GM19023 (cell line): ENCODE results near the gene AK4.

Source experiments
- ATAC-seq: cut with Tn5 transposase; IDR thresholded peaks from one replicate; pipeline ENCODE4 v1.9.1; 2021; ENCODE audit warnings: mild to moderate bottlenecking, moderate library complexity; ENCODE audit not compliant: unreplicated experiment

Gene AK4

DNA sequence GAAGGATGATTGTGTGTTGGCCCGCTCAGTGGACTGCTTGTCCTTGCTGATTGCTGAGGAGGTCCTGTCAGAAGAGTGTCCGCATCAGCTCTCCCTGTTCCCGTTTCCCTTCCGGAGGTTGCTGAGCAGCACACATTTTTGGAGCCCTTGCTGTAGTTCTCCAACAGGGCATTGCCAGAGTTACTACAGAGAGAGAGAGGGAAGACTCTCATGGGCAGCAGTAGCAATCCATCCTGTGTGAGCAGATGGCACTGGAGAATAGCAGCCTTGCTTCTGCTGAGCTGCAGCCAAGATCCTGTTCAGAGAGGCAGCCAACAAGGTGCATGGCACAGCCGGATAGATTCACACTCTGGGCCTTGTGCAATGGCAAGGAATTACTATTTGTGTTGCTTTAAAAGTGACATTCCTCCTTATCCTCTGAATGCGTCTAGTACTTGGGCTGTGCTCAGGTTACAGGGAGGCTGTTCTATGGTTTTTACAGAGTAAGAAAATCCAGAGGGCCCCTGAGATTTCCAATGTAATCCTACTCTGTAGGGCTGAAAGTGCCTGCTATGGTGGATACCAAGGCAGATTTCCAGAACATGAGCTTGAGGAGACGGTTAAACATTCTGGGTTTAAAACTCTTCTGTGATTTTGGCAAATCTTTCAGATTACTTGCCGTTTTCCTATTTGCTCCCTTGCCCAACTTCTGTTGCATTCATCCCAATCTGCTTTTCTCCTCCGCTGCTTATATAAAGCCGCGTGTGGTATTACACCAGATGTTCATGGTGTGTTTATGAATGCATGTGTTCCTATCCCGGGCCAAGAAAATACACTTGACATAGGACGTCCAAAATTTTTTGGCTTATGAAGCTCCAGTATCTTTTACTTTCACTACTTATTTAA is 27.4 kb downstream of the AK4 start:
- ATAC-seq, result no peak

DNA sequence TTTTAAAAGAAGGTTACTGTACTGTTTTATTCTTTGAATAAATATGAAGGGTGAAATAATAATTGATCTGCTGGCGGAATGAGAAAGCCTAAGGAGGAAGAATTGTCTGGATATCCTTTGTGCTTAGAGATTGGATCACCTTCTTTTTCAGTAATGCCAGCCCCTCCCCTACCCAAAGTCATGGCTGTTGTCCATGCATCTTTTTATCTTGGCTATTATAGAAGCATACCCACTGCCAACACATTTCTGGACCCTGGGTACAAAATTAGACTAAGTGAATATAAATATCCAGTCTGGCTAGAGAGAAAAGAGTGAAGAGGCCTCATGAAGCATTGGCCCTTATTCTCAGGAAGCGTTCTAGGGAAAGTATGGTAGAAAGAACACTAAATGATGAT is 28.1 kb downstream of the AK4 start:
- ATAC-seq, result no peak

DNA sequence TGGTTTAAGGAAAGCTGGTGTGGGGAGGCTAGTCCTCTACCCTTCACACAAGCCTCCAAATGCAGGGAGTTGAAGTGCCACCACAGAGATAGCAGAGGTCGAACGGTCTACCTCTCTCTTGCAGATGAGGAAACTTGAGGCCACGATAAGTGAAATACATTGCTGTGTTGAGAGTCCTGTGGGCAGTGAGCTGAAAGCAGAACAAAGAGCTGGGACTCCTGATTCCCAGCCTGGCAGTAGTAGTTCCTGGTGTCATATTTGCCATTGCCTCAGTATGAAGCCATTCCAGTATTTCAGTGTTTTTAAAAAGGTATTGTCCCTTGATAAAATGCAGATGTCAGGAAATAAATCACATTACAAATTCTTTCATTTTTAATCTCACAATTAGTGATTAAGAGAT is 28.6 kb downstream of the AK4 start:
- no peak for ATAC-seq

DNA sequence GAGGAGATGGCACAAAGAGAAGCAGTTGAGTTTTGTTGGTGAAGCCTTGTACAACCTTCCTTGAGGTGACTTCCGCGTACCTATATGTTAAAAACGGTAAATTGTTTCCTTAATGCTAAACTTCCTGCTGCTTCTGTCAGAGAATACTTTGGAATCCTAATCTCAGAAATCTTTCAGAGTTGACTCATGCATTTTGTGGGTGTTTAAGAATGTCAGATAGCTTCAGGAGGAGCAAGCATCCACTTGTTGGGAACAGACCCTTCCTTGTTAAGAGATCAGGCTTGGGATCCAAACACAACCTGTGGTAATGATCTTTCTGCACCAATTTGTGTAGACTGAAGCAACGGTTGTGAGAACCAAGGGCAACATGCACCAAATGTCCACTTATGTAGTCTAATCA is 29.5 kb downstream of the AK4 start:
- no peak for ATAC-seq

DNA sequence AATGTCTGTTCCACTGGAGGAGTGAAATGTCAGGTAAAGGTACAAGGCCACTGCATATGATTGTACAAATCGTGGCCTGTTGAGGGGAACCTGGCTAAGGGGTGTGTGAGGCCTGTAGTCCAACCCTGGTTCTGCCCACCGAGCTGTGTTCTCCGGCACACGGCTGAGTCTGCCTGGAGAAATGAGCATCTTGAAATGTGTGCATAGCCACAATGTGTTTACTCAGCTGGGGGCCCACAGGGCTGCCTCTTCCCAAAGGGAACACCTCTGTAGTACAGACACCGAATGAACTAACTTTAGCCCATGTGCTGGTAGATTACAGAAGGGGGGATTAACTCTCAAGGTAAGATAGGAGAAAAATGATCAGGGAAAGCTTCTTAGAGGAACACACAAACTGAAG is 30.2 kb downstream of the AK4 start:
- no peak for ATAC-seq

DNA sequence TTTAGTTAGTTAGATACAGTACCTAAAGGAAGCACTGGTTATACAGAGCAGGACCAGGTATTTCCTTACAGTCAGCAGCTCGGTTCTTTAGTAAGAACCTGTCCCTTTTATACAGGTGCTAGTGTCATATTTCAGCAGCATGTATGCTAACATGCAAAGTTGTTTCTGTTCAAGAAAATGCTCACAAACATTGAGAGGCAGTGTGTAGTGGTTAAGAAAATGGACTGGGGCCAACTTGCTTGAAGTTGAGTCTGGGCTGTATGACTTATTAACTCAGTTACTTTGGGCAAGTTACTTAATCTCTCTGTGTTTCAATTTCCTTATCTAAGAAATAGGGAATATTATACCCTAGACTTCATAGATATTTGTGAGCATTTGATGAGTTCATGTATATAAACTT is 31.1 kb downstream of the AK4 start:
- no peak for ATAC-seq

DNA sequence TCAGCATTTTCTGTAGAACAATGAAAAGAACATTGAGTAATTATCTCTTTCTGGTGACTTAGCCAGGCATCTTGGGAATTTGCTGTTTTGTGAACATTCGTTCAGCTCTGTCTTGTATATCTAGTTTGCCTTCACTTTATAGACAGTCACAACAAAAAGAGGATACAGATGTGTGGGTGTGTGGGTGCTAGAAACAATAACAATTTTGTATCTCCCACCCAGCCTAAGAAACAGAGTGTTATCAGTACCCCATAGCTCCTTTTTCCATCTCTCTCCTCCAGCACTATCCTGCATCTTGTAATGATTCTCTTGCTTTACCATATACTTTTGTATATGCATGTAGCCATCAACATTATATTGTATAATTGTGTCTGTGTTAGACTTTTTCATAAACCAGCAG is 33.0 kb downstream of the AK4 start:
- no peak for ATAC-seq

DNA sequence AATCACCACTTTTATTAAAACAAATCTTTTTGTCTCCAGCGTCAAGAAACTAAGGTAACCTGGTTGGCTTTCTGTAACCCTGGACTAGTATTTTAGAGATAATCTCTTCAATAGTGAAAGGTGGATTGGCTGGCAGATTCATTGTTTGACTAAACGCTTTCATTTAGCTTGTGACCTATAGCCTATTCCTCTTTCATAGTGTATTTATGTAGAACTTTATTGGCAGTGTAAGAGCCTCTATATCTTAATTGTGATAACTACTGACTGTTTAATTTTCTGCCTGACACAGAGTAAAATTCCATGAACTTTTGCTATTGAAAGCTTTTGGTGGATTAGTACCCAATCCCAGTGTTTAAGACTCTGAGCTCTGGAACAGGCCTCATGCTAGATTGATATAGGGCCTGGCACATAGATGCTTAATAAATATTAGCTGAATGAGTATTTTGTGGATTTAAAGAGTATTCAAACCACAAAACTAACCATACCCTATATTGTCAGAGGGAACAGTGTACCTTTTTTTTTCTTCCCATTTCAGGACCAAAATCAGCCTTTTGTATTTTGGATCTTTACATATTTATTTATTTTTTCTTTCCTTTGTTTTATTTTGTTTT is 34.8 kb downstream of the AK4 start:
- no peak for ATAC-seq

DNA sequence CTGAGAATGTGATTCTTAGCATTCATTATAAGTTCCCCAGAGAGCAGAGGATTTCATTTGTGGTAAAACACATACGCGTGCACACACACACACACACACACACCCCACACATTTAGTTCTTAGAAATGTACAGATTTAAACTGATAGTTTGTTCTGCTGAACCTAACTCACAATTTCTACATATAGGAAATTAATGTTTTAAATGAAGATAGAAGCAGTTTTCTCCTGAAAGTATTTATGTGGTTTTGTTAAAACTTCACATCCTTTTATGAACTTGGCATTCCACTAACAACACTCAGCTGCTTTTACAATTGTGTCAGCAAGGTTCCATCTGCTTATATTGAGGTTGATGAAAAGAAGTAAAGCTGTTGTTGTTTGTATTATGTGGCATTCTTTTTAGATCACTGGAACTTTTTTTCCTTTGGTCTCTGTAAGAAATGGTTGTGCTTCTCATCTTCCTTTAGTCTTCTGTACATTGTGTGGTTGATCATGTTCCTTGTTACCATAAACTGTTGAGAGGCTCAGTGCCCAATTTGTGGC is 41.6 kb downstream of the AK4 start:
- no peak for ATAC-seq

DNA sequence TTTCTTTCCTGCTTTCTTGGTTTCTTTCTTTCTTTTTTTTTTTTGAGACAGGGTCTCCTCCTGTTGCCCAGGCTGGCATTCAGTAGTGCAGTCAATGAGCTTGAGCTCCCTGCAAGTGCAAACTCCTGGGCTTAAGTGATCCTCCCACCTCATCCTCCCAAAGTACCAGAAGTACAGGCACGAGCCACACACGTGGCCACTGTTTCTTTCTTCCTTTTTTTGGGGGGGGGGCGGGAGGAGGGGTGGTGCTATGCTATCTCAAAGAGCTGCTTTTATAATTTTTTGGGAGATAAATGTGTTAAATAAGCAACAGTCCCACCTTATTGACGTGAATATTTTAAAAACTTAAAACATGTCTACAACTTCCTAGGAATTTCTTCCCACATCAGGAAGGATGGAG is 42.2 kb downstream of the AK4 start:
- no peak for ATAC-seq

DNA sequence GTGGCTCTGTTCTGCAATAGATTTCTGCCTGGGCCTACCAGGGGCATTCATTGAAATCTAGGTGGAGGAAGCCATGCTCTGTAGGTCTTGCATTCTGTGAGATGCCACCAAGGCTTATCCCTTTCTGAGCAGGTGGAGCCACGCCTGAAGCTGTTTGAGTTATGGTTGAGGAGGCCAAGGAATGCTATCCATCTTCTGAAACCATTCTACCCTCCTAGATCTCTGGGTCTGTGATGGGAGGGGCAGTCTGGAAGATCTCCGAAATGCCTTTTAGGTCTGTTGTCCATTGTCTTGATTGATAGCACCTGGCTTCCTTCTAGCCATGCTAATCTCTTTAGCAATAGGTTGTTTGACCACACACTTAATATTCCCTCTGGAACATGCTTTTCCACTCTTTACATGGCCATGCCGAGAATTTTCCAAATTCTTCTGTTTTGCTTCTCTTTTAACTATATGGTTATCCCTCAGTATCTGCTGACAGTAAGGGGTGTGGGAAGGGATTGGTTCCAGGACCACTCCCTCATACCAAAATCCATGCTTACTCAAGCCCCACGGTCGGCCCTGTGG is 45.2 kb downstream of the AK4 start:
- no peak for ATAC-seq

DNA sequence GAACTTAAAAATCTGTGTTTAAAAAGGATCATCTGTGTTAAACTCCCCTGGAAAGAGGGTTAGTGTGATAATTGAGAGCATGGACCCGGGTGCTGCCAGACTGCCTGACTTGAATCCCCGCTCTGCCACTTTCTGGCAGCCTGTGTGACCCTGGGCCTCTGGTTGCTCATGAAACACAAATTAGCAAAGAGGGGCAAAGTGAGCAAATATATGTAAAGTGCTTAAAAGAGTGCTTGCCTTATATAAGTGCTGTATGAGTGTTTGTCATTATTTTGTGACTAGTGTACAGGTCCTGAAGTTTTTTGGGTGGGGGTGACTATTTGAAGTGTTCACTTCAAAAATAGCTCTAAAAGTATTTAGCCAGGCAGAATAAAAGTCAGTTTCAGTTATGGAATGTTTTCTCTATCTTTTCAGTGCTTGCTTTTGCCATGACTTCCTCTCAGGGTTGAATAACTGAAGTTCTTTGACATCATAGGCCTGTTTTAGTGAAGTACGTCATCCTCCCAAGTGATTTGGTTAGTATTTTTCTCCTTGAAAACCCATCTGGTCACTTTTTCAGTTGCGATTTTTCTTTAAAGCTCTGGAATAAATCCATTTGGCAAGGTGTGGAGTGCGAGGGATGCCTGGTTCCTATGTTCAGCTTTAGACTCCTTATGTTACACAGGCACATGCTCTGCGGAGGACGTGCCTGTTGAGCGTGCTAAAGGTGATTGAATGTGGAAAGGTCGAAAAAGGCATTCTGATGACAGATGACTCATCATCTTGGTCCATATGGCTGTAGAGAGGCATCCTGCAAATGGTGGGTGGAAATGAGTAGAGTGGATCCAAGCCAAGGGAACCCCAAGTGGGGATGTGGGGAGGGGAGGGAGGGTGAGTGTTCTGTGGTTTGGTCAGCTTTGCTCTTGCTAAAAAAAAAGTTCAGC is 47.8 kb downstream of the AK4 start:
- ATAC-seq, result no peak

DNA sequence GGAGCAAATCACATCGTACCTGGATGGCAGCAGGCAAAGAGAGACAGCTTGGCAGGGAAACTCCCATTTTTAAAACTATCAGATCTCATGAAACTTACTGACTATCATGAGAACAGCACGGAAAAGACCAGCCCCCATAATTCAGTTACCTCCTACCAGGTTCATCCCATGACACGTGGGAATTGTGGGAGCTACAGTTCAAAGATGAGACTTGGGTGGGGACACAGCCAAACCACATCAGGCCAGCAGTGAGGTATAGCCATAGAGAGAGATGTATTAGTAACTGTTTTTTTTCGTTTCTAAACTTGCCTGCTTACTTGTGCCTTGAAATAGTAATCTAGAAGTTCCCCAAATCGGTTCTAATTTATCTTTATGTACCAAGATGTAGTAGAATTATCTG is 48.9 kb downstream of the AK4 start:
- no peak for ATAC-seq

DNA sequence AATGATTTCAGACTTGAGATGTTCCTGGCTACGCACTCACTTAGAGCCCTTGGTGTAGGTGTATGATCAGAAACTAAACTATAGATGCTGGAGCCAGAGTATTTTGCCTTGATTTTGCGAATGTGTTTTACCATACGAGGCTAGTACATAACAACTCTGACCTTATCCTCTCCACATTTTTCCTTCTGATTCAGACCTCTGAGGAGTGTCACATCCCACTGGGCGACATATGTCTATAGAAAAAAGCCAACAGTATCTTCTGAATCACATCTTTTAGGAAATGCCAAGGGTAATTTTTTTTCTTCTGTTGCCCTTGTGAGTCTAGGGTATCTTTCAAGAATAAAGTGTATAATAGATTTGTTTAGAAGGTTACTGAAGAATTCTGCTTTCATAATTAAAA is 49.6 kb downstream of the AK4 start:
- no peak for ATAC-seq

DNA sequence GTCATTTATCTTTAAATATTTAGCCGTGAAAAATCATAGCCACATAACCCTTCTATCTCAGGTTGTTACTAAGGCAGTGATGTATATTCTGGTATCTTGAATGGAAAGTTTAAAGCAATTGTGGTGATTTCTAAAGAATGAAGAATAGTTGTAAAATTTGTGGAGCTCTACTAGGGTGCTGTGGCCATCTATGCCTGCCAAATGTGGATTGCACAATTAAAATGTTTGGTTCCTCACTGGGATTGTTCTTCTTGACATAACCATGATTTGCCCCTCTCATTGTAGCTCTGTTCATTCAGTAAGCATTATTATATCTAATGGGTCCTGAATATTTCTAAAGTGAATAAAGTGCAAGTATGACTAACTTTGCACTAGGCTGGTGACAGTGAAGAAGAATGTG is 50.1 kb downstream of the AK4 start:
- ATAC-seq, result no peak

DNA sequence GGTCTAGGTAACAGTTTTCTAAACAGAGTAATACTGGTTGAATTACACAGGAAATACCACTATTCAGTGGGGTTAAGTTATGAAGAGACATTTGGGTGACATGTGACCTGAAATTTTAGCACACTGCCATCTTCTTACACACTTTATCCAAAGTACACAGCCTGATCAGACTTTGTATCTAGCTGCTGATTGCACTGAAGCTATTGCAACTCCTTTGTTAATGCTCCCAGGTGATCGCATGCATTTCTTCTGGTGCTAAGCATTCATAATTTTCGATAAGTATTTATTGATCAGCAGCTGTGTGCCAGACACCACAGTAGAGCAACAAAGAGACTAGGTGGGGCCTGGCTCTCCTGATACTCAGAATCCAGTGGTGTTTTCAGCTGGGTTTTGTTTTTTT is 52.4 kb downstream of the AK4 start:
- no peak for ATAC-seq

DNA sequence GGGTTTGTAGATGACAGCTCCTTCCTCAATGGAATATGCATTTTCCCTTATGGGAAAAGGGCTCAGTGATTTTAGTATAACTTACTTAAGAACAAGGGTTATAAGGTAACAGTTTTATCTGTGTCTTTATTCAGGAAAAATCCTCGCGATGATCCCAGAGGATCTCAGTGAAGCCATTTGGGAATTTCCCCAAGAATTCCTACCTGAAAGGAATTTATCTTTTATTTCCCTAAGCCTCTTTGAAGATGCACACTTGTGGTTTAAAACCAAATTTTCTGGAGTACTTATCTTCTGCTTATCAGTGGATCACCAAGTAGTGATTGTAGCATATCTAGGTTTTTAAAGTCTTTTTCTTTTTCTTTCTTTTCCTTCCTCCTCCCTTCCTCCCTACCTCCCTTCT is 58.8 kb downstream of the AK4 start:
- no peak for ATAC-seq

DNA sequence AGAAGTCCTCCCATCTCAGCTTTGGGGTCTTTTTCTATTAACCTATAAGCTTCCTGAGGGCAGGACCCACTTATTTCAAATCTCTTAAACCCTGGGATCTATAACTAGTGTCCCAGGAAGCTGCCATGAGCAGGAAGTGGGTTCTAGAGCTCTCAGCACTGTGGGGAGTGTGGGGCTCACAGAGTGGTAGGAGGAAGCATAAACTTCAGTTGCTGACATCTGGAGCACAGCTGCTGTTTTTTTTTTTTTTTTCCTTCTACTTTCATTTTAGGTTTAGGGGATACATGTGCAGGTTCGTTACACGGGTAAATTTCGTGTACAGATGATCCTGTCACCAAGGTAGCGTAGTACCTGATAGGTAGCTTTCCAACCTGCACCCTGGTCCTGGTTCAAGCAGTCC is 59.3 kb downstream of the AK4 start:
- peak; percentile 62 for ATAC-seq

DNA sequence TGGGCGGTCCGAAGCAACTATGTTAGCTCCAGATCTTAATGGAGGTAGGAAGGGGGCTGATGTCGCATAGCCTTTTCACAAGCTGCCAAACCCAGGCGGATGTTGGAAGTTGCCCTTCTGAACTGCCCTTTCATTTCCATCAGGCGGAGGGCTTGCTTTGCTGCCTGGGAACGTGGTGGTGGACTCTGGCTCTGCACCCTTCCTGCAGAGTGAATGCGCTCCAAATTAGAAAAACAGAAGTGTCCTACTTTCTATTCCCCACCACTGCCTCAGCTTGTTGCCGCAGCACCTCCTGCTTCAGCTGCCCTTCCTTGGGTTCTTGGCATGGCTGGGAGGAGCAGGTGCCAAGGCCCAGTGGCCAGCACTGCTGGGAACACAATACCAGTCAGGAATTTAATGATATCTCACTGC is 60.6 kb downstream of the AK4 start:
- ATAC-seq, result no peak

DNA sequence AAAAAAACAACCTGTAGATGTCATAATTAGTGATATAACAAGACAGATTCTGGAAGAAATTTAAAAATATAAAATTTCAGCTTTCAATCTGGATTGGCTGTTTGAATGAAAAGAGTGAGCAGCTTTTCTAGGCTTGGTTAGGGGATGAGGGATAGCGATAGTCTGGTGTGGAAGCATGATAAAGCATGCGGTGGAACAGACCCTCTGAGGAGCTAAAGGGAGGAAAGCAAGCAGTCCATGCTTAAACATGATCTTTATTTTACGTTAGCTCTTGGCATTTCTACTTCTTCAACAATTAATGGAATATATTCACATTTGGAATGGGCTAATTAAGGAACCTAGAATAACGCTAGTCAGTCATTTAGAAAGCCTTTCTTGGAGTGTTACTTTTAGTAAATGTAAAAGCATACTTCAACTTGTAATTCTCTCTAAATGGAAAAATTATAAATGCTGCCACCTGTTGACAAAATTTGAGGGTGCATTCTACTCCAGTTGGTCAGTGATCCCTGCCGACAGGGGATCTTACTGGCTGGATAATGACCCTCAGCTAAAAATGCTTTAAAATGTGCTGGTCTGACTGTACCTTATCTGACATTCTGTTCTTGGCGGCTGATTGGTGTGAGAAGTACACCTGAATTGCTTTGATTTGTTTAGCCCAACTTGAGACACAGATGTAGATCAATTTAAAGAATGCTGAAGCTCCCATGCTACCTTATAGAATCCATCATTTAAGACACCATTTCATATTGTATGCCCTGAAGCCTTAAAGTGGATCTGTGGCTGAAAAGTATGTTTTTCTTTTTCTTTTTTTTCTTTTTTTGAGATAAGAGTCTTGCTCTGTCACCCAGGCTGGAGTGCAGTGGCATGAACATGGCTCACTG is 61.2 kb downstream of the AK4 start:
- no peak for ATAC-seq
